Panc1 (cell line): ENCODE measurements around the gene NID1. TPM values are rescaled to one million over a fixed set of nuclear protein-coding genes. Genes with fewer than 3 reads are reported as not detected.
A peak's percentile ranks its signal among the peaks of the same experiment; 100 is the strongest.
"Not testable (repeated sequence)": the region's sequence is repeated elsewhere in the genome, so short reads cannot be mapped to it uniquely, and the experiment has no call there.

ENCODE experiments used
- ATAC-seq: fragments of 200-7000 bp; cut with Tn5 transposase; 2 replicates; pipeline ENCODE4 v1.9.1; 2020; ENCODE audit warnings: mild to moderate bottlenecking, moderate library complexity
- BruUV-seq: library from RNA; stranded (reverse); fragments of 400-500 nt; replicated peaks from 2 replicates; lab custom pipeline; 2021; lab: Mats Ljungman, UMichigan
- CTCF ChIA-PET: fragments of 300-600 bp; sonication (Branson Sonifier 250); formaldehyde crosslinking; loops from one replicate; lab custom pipeline; 2022; ENCODE audit warnings: antibody characterized with exemption; lab: Charles Lee
- POLR2A ChIA-PET: fragments of 300-600 bp; sonication (Branson Sonifier 250); formaldehyde crosslinking; loops from one replicate; lab custom pipeline; 2022; ENCODE audit warnings: antibody characterized with exemption; lab: Charles Lee
- DNase-seq: peaks from one replicate; pipeline ENCODE4 v3.0.0-alpha.2; 2010; ENCODE audit warnings: low read depth, low spot score
- H3K27ac ChIP-seq: 2 replicates; pipeline ENCODE4 v1.5.1; 2011; ENCODE audit warnings: mild to moderate bottlenecking, low read length, inconsistent platforms
- H3K27me3 ChIP-seq: fragments of 200-500 bp; sonication (Bioruptor generic); 2 replicates; pipeline ENCODE4 v1.6.0; 2014; ENCODE audit warnings: low read length, inconsistent platforms; ENCODE audit not compliant: control insufficient read depth, insufficient read depth
- H3K36me3 ChIP-seq: fragments of 200-500 bp; sonication (Bioruptor generic); 2 replicates; pipeline ENCODE4 v1.5.1; 2014; ENCODE audit warnings: inconsistent platforms, mild to moderate bottlenecking, low read length, moderate library complexity; ENCODE audit not compliant: control insufficient read depth, insufficient read depth
- H3K4me1 ChIP-seq: 2 replicates; pipeline ENCODE4 v1.5.1; 2011; ENCODE audit warnings: inconsistent platforms, mild to moderate bottlenecking, low read length, moderate library complexity; ENCODE audit not compliant: control insufficient read depth, insufficient read depth
- H3K4me3 ChIP-seq, 2 experiments: 2 replicates each; pipeline ENCODE4 v1.5.1; 2011 to 2012; ENCODE audit warnings: low read depth in 2 of 2, low read length in 2 of 2, mild to moderate bottlenecking in 2 of 2, inconsistent platforms in 1 of 2, moderate library complexity in 1 of 2
- H3K9me3 ChIP-seq: fragments of 200-500 bp; sonication (Bioruptor generic); 2 replicates; pipeline ENCODE4 v1.5.1; 2014; ENCODE audit warnings: low read depth, mild to moderate bottlenecking, inconsistent platforms, low read length, moderate library complexity; ENCODE audit not compliant: control insufficient read depth, insufficient read depth
- POLR2AphosphoS5 ChIP-seq: IDR thresholded peaks from 2 replicates; pipeline ENCODE4 v1.6.1; 2012; ENCODE audit warnings: mild to moderate bottlenecking, low read depth, low read length, moderate library complexity
- REST ChIP-seq, 2 experiments: IDR thresholded peaks; 2 replicates each; pipeline ENCODE4 v1.6.1; 2011 to 2012; ENCODE audit warnings: low read depth in 2 of 2, control low read depth in 1 of 2, low read length in 1 of 2, mild to moderate bottlenecking in 1 of 2, moderate library complexity in 1 of 2; ENCODE audit not compliant: insufficient read depth in 1 of 2
- SIN3A ChIP-seq: IDR thresholded peaks from 2 replicates; pipeline ENCODE4 v1.6.1; 2012; ENCODE audit warnings: low read depth, mild to moderate bottlenecking, low read length, moderate library complexity, borderline replicate concordance; ENCODE audit not compliant: insufficient read depth
- TCF7L2 ChIP-seq: IDR thresholded peaks from 2 replicates; pipeline ENCODE4 v1.6.1; 2011; ENCODE audit warnings: mild to moderate bottlenecking, low read depth, low read length, inconsistent platforms
- in situ Hi-C: cut with HindIII; loops from 2 replicates; pipeline ENCODE4 v1.10.0; 2016; ENCODE audit warnings: low sequenced_read_pairs, low pct_unique_long_range_greater_than_20kb
- intact Hi-C: fragments of 100-400 bp; cut with micrococcal nuclease; formaldehyde crosslinking; loops from one replicate; pipeline ENCODE4 v1.10.0; 2022; ENCODE audit not compliant: unreplicated experiment
- total RNA-seq: library from RNA; stranded (reverse); gene quantifications from one replicate; pipeline ENCODE4 v1.2.1, GENCODE V29; 2021; ENCODE audit not compliant: unreplicated experiment
- TF ChIP-seq, protein P1 (sequence below): fragments of 450-650 bp; IDR thresholded peaks from 2 replicates; pipeline ENCODE4 v1.5.1; 2017; ENCODE audit warnings: mild to moderate bottlenecking

Gene NID1
- total RNA-seq, 1 experiment from 2014 or later: 89.3 TPM

DNA sequence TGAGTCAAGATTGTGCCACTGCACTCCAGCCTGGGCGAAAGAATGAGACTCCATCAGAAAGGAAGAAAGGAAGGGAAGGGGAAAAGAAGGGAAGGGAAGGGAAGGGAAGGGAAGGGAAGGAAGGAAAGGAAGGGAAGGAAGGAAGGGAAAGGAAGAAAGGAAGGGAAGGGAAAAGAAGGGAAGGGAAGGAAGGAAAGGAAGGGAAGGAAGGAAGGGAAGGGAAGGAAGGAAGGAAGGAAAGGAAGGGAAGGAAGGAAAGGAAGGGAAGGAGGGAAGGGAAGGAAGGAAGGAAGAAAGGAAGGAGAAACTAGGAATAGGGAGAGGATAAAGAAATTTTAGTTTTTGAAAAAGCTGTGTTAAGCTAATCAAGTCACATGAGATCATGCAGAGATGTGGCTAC is 33.4 kb upstream of the NID1 start:
- CTCF ChIA-PET: no interaction called here
- DNase-seq (no peak), ATAC-seq (no peak)
- intact Hi-C loops: no loop called here
- no TSS peak for BruUV-seq
- Histone ChIP-seq H3K36me3 (no peaks in the 10 kb centered on the region), H3K4me1 (peaks cover 2% of the 10 kb centered on the region; the same call in 1 of the 2 replicates), H3K27ac (peak overlapping the region; percentile 81), H3K9me3 (peaks cover 16% of the 10 kb centered on the region; the same call in 1 of the 2 replicates), H3K27me3 (no peaks in the 10 kb centered on the region), H3K4me3 (no peak overlapping the region)
- in situ Hi-C loops: no loop called here
- POLR2A ChIA-PET: no interaction called here
- TF ChIP-seq TCF7L2: no peak
- TF ChIP-seq REST (IDR thresholded peaks at IDR 0.05; ENCODE audit: insufficient read depth in 1 of 2, low read depth in 2 of 2, low read length in 1 of 2): no peak
- no peak for TF ChIP-seq SIN3A
- no peak for TF ChIP-seq POLR2AphosphoS5
- TF ChIP-seq, protein P1, sequence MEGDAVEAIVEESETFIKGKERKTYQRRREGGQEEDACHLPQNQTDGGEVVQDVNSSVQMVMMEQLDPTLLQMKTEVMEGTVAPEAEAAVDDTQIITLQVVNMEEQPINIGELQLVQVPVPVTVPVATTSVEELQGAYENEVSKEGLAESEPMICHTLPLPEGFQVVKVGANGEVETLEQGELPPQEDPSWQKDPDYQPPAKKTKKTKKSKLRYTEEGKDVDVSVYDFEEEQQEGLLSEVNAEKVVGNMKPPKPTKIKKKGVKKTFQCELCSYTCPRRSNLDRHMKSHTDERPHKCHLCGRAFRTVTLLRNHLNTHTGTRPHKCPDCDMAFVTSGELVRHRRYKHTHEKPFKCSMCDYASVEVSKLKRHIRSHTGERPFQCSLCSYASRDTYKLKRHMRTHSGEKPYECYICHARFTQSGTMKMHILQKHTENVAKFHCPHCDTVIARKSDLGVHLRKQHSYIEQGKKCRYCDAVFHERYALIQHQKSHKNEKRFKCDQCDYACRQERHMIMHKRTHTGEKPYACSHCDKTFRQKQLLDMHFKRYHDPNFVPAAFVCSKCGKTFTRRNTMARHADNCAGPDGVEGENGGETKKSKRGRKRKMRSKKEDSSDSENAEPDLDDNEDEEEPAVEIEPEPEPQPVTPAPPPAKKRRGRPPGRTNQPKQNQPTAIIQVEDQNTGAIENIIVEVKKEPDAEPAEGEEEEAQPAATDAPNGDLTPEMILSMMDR: no peak

GRCh38 chr1:236096660-236097482 is 32.0 kb upstream of the NID1 start:
- H3K36me3 ChIP-seq, ATAC-seq, H3K4me3 ChIP-seq, intact Hi-C loops, BruUV-seq, CTCF ChIA-PET, H3K4me1 ChIP-seq, H3K27me3 ChIP-seq, POLR2A ChIA-PET, in situ Hi-C loops: not testable (repeated sequence)
- TF ChIP-seq REST (IDR thresholded peaks at IDR 0.05; ENCODE audit: insufficient read depth in 1 of 2, low read depth in 2 of 2, low read length in 1 of 2): peak in 1 of 2 experiments; percentile 26; a peak in 1 of 4 replicates
- peaks cover 16% of the 10 kb centered on the region; the same call in 1 of the 2 replicates for H3K9me3 ChIP-seq
- DNase-seq: peak; percentile 24
- H3K27ac ChIP-seq: peak overlapping the region; percentile 81
